AG08395 (cell line): ENCODE results near the gene VSIG10.
"Not testable (repeated sequence)": the region's sequence is repeated elsewhere in the genome, so short reads cannot be mapped to it uniquely, and the experiment has no call there.

Source experiments
- DNase-seq: peaks from one replicate; pipeline ENCODE4 v3.0.0; 2012; ENCODE audit warnings: mixed read lengths, low spot score

The VSIG10 gene, protein sequence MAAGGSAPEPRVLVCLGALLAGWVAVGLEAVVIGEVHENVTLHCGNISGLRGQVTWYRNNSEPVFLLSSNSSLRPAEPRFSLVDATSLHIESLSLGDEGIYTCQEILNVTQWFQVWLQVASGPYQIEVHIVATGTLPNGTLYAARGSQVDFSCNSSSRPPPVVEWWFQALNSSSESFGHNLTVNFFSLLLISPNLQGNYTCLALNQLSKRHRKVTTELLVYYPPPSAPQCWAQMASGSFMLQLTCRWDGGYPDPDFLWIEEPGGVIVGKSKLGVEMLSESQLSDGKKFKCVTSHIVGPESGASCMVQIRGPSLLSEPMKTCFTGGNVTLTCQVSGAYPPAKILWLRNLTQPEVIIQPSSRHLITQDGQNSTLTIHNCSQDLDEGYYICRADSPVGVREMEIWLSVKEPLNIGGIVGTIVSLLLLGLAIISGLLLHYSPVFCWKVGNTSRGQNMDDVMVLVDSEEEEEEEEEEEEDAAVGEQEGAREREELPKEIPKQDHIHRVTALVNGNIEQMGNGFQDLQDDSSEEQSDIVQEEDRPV

DNA sequence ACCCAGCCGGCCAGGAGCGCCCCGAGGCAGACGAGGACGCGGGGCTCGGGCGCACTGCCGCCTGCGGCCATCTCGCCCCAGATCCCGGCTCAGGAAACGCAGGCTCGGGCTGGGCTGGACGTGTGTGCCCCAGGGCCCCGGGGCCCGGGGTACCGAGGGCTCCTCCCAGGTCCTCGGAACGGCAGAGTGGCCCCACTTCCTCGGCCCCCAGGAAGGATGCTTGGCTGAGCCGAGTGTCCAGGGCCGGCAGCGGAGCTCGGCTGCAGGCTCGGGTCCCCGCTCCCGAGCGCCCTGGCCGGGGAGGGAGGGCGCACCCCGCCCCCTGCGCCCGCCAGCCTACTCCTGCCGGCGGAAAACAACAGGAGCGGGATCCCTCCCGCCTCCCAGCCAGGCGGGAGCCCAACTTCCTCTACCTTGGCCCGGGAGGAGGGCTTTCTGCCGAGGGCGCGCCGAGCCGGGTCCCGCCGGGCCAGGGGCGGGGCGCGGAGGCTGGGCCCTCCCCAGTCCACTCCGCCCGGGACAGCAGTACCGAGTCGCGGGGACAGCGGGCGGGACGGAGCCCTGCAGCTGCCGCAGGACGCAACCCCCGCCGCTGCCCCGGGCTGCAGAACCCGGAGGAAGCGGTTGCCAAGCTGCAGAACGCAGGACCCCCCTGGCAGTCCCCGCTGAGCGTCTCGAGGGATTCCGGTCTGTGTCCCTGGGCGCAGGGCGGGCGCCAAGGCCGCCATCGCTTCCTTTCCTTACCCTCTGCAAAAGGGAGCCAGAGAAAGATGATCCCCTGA lies at the start of gene VSIG10:
Gene VSIG10, minus strand, starts transcription at position 411 of the 782 bp plus-strand sequence. Its CDS starts 340 bp downstream, at position 71.
- peak; percentile 89 for DNase-seq

GRCh38 chr12:118151755-118152154 lies 47.9 kb upstream of the VSIG10 start:
- DNase-seq = no peak

DNA sequence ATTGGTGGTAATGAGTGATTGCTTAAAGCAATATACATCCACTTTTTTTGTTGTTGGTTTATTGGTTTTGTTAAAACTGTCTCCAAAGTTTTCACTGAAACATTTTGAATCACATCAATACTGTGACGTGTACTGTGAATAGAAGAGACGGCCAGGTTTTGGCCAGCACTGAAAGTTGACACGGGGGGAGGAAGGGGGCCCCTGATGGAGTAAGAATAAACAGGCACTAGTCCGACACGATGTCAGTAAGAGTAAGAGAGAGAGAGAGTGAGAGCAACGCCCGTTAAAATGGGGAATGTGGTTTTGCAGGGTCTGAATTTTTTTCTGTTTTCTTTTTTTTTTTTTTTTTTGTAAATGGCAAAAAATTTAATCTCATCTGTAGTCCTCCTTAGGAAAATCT lies 46.8 kb upstream of the VSIG10 start:
- no peak for DNase-seq

- no peak for DNase-seq
Measured at GRCh38 chr12:118148287-118148686, 44.5 kb upstream of the VSIG10 start.

- no peak for DNase-seq
Measured at GRCh38 chr12:118145798-118146156, 42.0 kb upstream of the VSIG10 start.

- DNase-seq = no peak
Measured at GRCh38 chr12:118145113-118145797, 41.4 kb upstream of the VSIG10 start.

- no peak for DNase-seq
Measured at GRCh38 chr12:118144499-118144898, 40.7 kb upstream of the VSIG10 start.

DNA sequence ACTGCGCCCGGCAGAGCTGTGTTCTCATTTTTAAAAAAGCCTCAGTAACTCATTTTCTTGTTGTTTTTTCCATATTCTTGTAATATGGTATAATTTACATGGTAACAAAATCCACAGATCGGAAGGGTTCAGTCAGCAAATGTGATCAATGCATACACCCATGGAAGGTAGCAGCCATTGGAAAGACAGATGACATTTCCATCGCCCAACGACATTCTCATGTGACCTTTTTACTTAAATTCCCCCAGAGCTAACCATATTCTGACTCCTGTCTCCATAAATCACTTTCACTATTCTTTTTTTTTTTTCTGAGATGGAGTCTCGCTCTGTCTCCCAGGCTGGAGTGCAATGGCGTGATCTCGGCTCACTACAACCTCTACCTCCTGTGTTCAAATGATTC lies 37.0 kb upstream of the VSIG10 start:
- no peak for DNase-seq

DNA sequence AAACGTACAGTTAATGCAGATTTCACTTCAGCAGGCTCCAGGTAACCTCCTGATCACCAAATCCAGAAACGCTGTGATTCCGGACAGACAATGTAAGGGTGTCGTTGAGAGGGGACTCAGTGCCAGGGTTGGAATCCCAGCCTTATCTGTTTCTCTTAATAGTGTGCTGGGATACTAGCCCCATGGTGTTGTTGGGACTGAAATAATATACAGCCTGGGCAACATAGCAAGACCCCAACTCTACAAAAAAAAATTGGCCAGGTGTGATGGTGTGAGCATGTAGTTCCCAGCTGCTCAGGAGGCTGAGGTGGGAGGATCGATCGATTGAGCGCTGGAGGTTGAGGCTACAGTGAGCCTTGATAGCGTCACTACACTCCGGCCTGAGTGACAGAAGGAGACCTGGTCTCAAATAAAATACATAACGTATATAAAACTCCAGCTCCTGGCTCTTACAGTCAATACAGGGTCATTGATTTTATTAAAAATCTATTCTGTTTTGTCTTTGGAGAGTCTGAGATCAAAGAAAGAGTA lies 33.4 kb upstream of the VSIG10 start:
- no peak for DNase-seq

DNA sequence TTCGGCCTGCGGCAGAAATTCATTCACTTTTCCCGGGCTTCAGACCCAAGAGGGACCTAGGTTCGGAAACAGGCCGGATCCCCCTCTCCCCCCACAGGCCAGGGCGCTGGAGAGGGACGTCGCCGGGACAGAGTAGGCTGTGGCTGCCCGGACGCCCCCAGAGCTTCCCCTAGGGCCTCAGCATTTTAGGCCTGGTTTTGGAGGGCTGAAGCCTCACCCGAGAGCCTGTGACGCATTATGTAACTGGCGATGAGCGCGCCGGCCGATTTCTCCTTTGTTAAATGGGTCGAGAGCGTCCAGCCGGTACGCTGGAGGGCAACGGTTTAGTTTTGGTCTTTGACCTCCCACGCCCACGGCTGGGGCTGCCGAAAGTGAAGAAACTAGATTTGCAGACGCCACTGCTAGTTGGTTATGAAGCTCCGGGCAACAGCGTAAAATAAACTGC lies 32.8 kb upstream of the VSIG10 start:
- DNase-seq = peak; percentile 52

- peak; percentile 98 for DNase-seq
Measured at GRCh38 chr12:118135788-118136558, 32.2 kb upstream of the VSIG10 start, which contains the start of gene PEBP1. Gene PEBP1, plus strand, starts transcription at chr12:118136124. Its CDS starts 86 bp downstream, at chr12:118136210.

DNA sequence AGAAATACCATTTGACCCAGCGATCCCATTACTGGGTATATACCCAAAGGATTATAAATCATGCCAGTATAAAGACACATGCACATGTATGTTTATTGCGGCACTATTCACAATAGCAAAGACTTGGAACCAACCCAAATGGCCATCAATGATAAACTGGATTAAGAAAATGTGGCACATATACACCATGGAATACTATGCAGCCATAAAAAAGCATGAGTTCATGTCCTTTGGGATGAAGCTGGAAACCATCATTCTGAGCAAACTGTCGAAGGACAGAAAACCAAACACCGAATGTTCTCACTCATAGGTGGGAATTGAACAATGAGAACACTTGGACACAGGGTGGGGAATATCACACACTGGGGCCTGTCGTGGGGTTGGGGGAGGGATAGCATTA lies 25.6 kb upstream of the VSIG10 start:
- not testable (repeated sequence) for DNase-seq

GRCh38 chr12:118127867-118128266 lies 24.1 kb upstream of the VSIG10 start:
- no peak for DNase-seq

DNA sequence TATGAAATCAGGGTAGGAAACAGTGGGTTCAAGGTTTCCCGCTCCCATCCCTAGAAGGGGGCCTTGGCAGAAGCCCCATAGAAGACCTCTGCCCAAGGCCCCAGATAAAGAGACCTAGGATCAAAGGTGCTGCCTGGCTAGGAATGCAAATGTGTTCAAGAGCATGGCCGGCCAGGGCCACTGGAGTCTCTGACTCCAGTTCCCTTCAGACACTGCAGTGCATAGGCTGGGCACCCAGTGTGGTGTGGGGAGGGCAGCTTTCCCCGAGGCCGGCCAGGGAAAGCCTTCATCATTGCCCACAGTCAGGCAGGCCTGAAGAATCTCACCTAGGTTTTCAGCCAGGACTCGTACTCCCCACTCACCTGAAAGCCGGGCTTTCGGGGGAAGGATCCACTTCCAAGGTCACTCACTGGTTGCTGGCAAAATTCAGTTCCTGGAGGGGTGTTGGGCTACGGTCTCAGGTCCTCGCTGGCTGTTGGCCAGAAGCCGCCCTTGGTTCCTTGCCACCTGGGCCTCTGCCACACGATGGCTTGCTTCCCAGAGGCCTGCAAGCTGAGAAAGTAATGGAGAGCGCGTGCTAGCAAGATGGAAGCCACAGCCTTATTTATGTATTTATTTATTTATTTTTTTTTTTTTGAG lies 22.4 kb upstream of the VSIG10 start:
- DNase-seq = no peak

GRCh38 chr12:118125743-118126118 lies 21.9 kb upstream of the VSIG10 start:
- no peak for DNase-seq

- no peak for DNase-seq
Measured at GRCh38 chr12:118124333-118124874, 20.6 kb upstream of the VSIG10 start.

DNA sequence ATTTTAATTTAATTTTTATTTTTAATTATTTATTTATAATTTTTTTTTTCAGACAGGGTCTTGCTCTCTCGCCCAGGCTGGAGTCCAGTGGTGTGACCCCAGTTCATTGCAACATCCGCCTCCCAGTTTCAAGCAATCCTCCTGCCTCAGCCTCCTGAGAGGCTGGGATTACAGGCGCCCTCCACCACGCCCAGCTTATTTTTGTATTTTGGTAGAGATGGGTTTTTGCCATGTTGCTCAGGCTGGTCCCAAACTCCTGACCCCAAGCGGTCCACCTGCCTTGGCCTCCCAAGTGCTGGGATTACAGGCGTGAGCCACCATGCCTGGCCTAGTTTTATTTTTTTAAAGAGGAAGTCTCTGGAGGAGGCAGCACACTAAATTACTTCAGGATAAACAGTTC lies 18.5 kb upstream of the VSIG10 start:
- no peak for DNase-seq

- peak; percentile 95 for DNase-seq
Measured at GRCh38 chr12:118120579-118121363, 17.0 kb upstream of the VSIG10 start.

DNA sequence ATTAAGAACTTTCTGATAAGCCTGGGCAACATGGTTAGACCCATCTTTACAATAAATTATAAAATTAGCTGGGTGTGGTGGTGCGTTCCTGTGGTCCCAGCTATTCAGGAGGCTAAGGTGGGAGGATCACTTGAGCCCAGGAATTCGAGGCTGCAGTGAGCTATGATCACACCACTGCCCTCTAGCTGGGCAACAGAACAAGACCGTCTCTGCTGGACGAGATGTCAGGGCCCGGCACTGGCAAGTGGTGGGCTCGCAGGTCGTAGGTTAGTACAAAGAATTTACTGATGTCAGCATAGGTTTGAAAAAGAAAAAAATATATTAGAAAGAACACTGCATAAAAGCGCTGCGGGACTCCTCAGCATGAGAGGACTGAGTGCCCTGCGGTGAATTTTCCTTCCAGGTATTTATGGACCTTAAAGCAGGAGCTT lies 15.7 kb upstream of the VSIG10 start:
- no peak for DNase-seq

- no peak for DNase-seq
Measured at GRCh38 chr12:118109088-118109487, 5.3 kb upstream of the VSIG10 start.
